ENCODE measurements around the gene TTC7B. TPM values are rescaled to one million over a fixed set of nuclear protein-coding genes. Genes with fewer than 3 reads are reported as not detected.
"Not testable (repeated sequence)": the region's sequence is repeated elsewhere in the genome, so short reads cannot be mapped to it uniquely, and the experiment has no call there.

TTC7B gene
- total and polyA plus RNA-seq, 9 of the 15 experiments (the other 6 are each of a cell fraction or from before 2014, with no cell fraction given), result 2.2 to 77.2 (median 36.7) TPM

DNA sequence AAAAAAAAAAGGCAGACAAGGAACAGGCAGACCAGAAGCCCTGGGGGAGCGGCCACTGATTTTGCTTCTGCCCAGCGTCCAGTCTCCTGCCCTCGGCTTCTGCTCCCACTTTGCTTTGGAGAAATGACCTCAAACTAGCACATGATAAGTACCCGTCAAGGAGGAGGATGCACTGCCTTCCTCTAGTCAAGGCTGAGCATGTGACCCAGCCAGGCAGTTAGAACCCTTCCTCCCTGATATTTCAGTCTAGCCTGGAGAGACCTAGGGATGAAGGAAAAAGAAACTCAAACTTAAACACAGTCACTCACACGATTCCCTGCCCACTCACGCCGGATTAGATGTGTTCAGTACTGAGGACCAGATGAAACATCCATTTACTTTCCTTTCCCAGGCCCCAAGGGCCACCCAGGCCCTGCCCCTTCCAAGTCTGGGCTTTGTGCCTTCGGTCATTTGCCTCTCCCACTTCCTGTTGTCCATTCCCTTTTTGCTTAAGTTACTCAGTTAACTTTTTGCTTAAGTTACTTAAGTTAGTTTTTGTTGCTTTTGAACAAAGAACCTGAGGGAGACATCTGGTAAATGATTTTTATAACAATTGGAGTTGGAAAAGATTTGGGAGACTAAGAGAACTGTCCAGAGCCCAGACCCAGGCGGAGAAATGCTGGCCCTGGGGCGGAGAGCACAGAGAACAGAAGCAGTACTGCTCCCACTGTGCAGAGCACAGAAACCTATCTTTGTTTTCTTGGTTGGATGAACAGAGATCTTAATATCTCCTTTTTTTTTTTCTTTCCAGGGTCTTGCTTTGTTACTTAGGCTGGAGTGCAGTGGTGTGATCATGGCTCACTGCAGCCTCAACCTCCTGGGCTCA lies 23.0 kb upstream of the TTC7B start:
- H3K4me2 ChIP-seq (ENCODE audit: insufficient read depth, low read length), result no peak overlapping the region
- ChIA-PET CTCF (ENCODE audit: low intra/inter-chr PET ratio) (no interaction called here), POLR2A (no interaction called here)
- H3K9me3 ChIP-seq (replicated peaks; ENCODE audit: control insufficient read depth, insufficient read depth, low read depth, low read length), result no peaks in the 10 kb centered on the region
- no peak overlapping the region for H3K27ac ChIP-seq (ENCODE audit: extremely low read depth, low read depth, low read length)
- peak; percentile 44 for ATAC-seq
- BruUV-seq (replicated peaks), result no TSS peak
- no peaks in the 10 kb centered on the region for H3K36me3 ChIP-seq (ENCODE audit: control insufficient read depth, insufficient read depth, low read length)
- H3K9me1 ChIP-seq (ENCODE audit: control insufficient read depth, insufficient read depth, low read length), result no peaks in the 10 kb centered on the region
- no peaks in the 10 kb centered on the region for H4K20me1 ChIP-seq (replicated peaks; ENCODE audit: control insufficient read depth, insufficient read depth, low read length)
- H3K4me3 ChIP-seq, result no peak overlapping the region
- no peak for TF ChIP-seq KDM4B (IDR thresholded peaks at IDR 0.05; ENCODE audit: borderline replicate concordance in 2 of 2, low read depth in 1 of 2)
- TF ChIP-seq, protein P1, sequence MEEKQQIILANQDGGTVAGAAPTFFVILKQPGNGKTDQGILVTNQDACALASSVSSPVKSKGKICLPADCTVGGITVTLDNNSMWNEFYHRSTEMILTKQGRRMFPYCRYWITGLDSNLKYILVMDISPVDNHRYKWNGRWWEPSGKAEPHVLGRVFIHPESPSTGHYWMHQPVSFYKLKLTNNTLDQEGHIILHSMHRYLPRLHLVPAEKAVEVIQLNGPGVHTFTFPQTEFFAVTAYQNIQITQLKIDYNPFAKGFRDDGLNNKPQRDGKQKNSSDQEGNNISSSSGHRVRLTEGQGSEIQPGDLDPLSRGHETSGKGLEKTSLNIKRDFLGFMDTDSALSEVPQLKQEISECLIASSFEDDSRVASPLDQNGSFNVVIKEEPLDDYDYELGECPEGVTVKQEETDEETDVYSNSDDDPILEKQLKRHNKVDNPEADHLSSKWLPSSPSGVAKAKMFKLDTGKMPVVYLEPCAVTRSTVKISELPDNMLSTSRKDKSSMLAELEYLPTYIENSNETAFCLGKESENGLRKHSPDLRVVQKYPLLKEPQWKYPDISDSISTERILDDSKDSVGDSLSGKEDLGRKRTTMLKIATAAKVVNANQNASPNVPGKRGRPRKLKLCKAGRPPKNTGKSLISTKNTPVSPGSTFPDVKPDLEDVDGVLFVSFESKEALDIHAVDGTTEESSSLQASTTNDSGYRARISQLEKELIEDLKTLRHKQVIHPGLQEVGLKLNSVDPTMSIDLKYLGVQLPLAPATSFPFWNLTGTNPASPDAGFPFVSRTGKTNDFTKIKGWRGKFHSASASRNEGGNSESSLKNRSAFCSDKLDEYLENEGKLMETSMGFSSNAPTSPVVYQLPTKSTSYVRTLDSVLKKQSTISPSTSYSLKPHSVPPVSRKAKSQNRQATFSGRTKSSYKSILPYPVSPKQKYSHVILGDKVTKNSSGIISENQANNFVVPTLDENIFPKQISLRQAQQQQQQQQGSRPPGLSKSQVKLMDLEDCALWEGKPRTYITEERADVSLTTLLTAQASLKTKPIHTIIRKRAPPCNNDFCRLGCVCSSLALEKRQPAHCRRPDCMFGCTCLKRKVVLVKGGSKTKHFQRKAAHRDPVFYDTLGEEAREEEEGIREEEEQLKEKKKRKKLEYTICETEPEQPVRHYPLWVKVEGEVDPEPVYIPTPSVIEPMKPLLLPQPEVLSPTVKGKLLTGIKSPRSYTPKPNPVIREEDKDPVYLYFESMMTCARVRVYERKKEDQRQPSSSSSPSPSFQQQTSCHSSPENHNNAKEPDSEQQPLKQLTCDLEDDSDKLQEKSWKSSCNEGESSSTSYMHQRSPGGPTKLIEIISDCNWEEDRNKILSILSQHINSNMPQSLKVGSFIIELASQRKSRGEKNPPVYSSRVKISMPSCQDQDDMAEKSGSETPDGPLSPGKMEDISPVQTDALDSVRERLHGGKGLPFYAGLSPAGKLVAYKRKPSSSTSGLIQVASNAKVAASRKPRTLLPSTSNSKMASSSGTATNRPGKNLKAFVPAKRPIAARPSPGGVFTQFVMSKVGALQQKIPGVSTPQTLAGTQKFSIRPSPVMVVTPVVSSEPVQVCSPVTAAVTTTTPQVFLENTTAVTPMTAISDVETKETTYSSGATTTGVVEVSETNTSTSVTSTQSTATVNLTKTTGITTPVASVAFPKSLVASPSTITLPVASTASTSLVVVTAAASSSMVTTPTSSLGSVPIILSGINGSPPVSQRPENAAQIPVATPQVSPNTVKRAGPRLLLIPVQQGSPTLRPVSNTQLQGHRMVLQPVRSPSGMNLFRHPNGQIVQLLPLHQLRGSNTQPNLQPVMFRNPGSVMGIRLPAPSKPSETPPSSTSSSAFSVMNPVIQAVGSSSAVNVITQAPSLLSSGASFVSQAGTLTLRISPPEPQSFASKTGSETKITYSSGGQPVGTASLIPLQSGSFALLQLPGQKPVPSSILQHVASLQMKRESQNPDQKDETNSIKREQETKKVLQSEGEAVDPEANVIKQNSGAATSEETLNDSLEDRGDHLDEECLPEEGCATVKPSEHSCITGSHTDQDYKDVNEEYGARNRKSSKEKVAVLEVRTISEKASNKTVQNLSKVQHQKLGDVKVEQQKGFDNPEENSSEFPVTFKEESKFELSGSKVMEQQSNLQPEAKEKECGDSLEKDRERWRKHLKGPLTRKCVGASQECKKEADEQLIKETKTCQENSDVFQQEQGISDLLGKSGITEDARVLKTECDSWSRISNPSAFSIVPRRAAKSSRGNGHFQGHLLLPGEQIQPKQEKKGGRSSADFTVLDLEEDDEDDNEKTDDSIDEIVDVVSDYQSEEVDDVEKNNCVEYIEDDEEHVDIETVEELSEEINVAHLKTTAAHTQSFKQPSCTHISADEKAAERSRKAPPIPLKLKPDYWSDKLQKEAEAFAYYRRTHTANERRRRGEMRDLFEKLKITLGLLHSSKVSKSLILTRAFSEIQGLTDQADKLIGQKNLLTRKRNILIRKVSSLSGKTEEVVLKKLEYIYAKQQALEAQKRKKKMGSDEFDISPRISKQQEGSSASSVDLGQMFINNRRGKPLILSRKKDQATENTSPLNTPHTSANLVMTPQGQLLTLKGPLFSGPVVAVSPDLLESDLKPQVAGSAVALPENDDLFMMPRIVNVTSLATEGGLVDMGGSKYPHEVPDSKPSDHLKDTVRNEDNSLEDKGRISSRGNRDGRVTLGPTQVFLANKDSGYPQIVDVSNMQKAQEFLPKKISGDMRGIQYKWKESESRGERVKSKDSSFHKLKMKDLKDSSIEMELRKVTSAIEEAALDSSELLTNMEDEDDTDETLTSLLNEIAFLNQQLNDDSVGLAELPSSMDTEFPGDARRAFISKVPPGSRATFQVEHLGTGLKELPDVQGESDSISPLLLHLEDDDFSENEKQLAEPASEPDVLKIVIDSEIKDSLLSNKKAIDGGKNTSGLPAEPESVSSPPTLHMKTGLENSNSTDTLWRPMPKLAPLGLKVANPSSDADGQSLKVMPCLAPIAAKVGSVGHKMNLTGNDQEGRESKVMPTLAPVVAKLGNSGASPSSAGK (IDR thresholded peaks at IDR 0.05), result 0 out of 2 replicates have a peak, but pooled peaks have one; percentile 22
- H3K9ac ChIP-seq (ENCODE audit: insufficient read depth in 1 of 2, low read depth in 2 of 2, low read length in 2 of 2), result no peak overlapping the region; a peak in 1 of 4 replicates
- 50% methylated on average over 6 of the region's 10 CpGs for WGBS (ENCODE audit: insufficient coverage, low coverage, missing lambda C conversion rate)
- intact Hi-C loops (cut with micrococcal nuclease), result no loop called here
- H2AFZ ChIP-seq (ENCODE audit: low read depth, low read length), result peak overlapping the region; percentile 66
- no peaks in the 10 kb centered on the region for H3K79me2 ChIP-seq (ENCODE audit: control insufficient read depth, insufficient read depth, low read length)
- peaks cover 4 to 5% of the 10 kb centered on the region in 2 experiments; a peak in 3 of 5 replicates for H3K4me1 ChIP-seq (replicated peaks in 1 of 2; ENCODE audit: control insufficient read depth in 2 of 2, insufficient read depth in 2 of 2, low read length in 2 of 2)
- FAIRE-seq, result no peak
- no peaks in the 10 kb centered on the region for H3K27me3 ChIP-seq (ENCODE audit: control insufficient read depth in 2 of 2, insufficient read depth in 2 of 2, low read length in 2 of 2)
- DNase-seq (ENCODE audit: extremely low read depth in 1 of 4, low spot score in 3 of 4), result no peak
- in situ Hi-C loops (cut with MboI), result no loop called here

DNA sequence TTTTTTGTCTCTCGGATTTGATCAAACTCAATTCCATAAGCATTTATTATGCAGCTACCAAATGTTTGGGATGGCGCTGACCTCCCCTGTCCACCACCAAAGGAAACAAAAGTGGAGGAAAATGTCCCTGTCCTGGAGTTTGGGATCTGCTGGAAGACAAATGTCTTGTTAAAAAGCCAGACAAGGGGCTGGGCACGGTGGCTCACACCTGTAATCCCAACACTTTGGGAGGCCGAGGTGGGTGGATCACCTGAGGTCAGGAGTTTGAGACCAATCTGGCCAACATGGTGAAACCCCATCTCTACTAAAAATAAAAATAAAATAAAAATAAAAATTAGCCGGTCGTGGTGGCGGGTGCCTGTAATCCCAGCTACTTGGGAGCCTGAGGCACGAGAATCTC lies 22.3 kb upstream of the TTC7B start:
- POLR2A ChIA-PET, result not testable (repeated sequence)
- WGBS (ENCODE audit: insufficient coverage, low coverage, missing lambda C conversion rate), result 100% methylated on average over 1 of the region's 8 CpGs

More for the DNA sequence above, 22.3 kb upstream of the TTC7B start:
- H2AFZ ChIP-seq (ENCODE audit: low read depth, low read length); H3K4me2 ChIP-seq (ENCODE audit: insufficient read depth, low read length); H3K9me3 ChIP-seq (replicated peaks; ENCODE audit: control insufficient read depth, insufficient read depth, low read depth, low read length); H3K27me3 ChIP-seq (ENCODE audit: control insufficient read depth in 2 of 2, insufficient read depth in 2 of 2, low read length in 2 of 2); H3K4me1 ChIP-seq (replicated peaks in 1 of 2; ENCODE audit: control insufficient read depth in 2 of 2, insufficient read depth in 2 of 2, low read length in 2 of 2); H3K9ac ChIP-seq (ENCODE audit: insufficient read depth in 1 of 2, low read depth in 2 of 2, low read length in 2 of 2); FAIRE-seq; H3K9me1 ChIP-seq (ENCODE audit: control insufficient read depth, insufficient read depth, low read length); CTCF ChIA-PET (ENCODE audit: low intra/inter-chr PET ratio); BruUV-seq (replicated peaks); H3K79me2 ChIP-seq (ENCODE audit: control insufficient read depth, insufficient read depth, low read length); intact Hi-C loops (cut with micrococcal nuclease); ATAC-seq; DNase-seq (ENCODE audit: extremely low read depth in 1 of 4, low spot score in 3 of 4); H3K36me3 ChIP-seq (ENCODE audit: control insufficient read depth, insufficient read depth, low read length); H3K27ac ChIP-seq (ENCODE audit: extremely low read depth, low read depth, low read length); H3K4me3 ChIP-seq; in situ Hi-C loops (cut with MboI); H4K20me1 ChIP-seq (replicated peaks; ENCODE audit: control insufficient read depth, insufficient read depth, low read length): not testable (repeated sequence)

Measured in K562 (cell line).